Ishikawa (cell line): ENCODE results near the gene ATG7.

Experiments used
- CEBPB ChIP-seq: IDR thresholded peaks from 2 replicates; pipeline ENCODE4 v1.6.1; 2012
- CREB1 ChIP-seq: IDR thresholded peaks from 2 replicates; pipeline ENCODE4 v1.6.1; 2012; ENCODE audit warnings: low read depth
- EGR1 ChIP-seq: IDR thresholded peaks from 2 replicates; pipeline ENCODE4 v1.6.1; 2012
- EP300 ChIP-seq: IDR thresholded peaks from 2 replicates; pipeline ENCODE4 v1.6.1; 2012; ENCODE audit warnings: borderline replicate concordance
- FOXM1 ChIP-seq: IDR thresholded peaks from 2 replicates; pipeline ENCODE4 v1.6.1; 2012; ENCODE audit warnings: low read depth, borderline replicate concordance
- NFIC ChIP-seq: IDR thresholded peaks from 2 replicates; pipeline ENCODE4 v1.6.1; 2012
- RAD21 ChIP-seq: IDR thresholded peaks from 2 replicates; pipeline ENCODE4 v1.6.1; 2012; ENCODE audit warnings: low read depth
- TAF1 ChIP-seq: IDR thresholded peaks from 2 replicates; pipeline ENCODE4 v1.6.1; 2012; ENCODE audit warnings: low read depth, mild to moderate bottlenecking
- TCF12 ChIP-seq: IDR thresholded peaks from 2 replicates; pipeline ENCODE4 v1.6.1; 2012; ENCODE audit warnings: low read depth
- TEAD4 ChIP-seq: IDR thresholded peaks from 2 replicates; pipeline ENCODE4 v1.6.1; 2012
- YY1 ChIP-seq: IDR thresholded peaks from 2 replicates; pipeline ENCODE4 v1.6.1; 2012; ENCODE audit warnings: low read depth
- ZBTB7A ChIP-seq: IDR thresholded peaks from 2 replicates; pipeline ENCODE4 v1.6.1; 2012; ENCODE audit warnings: low read depth
- TF ChIP-seq, protein P1 (sequence below): IDR thresholded peaks from 2 replicates; pipeline ENCODE4 v1.6.1; 2012
- TF ChIP-seq, protein P2 (sequence below): IDR thresholded peaks from 2 replicates; pipeline ENCODE4 v1.6.1; 2012; ENCODE audit warnings: low read depth, mild to moderate bottlenecking
- TF ChIP-seq, protein P3 (sequence below): IDR thresholded peaks from 2 replicates; pipeline ENCODE4 v1.6.1; 2012

Gene ATG7

DNA sequence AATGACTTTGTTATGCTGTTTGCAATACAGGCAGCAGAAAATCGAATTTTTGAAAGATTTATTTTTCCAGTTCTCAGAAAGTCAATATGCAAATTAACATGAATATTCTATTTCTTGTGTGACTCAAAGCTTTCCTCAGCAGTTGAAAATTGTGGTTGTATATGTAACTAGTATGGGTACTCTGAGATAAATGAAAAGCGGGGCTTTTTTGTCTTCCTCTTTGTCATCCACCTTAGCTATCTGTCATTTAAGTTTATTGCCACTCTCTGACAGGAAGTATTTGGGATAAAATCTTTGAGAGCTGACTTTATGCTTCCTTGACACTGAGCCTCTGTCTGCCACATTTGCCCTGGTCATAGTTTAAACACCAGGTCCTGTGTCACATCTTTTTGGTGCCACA is 91.5 kb downstream of the ATG7 start:
- TF ChIP-seq ZBTB7A (no peak), NFIC (no peak), EP300 (no peak), TAF1 (no peak), CREB1 (no peak), RAD21 (no peak)

DNA sequence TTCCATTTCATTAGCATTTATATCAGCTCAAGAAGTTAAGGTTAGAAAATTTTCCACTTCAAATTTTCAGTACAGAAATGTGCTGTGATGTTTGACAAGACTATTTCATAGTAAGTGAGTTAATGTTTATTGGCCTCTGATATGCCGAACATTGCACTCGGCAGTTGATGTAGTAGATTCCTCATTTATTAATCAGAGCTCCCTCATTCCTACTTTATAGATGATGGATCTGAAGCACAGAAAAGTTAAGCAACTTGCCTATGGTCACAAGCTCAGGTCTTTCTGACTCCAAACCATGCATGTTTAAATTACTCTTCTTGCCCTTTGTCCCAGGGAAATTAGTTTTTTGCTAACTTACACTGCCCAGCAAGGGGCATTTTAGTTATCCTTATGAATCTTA is 92.0 kb downstream of the ATG7 start:
- TF ChIP-seq CREB1 (no peak), NFIC (no peak), YY1 (no peak), CEBPB (no peak), FOXM1 (no peak), EGR1 (no peak), TAF1 (no peak), TEAD4 (no peak), EP300 (no peak), ZBTB7A (no peak), TCF12 (no peak), RAD21 (no peak)
- TF ChIP-seq, protein P1, sequence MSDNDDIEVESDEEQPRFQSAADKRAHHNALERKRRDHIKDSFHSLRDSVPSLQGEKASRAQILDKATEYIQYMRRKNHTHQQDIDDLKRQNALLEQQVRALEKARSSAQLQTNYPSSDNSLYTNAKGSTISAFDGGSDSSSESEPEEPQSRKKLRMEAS, result no peak
- TF ChIP-seq, protein P2, sequence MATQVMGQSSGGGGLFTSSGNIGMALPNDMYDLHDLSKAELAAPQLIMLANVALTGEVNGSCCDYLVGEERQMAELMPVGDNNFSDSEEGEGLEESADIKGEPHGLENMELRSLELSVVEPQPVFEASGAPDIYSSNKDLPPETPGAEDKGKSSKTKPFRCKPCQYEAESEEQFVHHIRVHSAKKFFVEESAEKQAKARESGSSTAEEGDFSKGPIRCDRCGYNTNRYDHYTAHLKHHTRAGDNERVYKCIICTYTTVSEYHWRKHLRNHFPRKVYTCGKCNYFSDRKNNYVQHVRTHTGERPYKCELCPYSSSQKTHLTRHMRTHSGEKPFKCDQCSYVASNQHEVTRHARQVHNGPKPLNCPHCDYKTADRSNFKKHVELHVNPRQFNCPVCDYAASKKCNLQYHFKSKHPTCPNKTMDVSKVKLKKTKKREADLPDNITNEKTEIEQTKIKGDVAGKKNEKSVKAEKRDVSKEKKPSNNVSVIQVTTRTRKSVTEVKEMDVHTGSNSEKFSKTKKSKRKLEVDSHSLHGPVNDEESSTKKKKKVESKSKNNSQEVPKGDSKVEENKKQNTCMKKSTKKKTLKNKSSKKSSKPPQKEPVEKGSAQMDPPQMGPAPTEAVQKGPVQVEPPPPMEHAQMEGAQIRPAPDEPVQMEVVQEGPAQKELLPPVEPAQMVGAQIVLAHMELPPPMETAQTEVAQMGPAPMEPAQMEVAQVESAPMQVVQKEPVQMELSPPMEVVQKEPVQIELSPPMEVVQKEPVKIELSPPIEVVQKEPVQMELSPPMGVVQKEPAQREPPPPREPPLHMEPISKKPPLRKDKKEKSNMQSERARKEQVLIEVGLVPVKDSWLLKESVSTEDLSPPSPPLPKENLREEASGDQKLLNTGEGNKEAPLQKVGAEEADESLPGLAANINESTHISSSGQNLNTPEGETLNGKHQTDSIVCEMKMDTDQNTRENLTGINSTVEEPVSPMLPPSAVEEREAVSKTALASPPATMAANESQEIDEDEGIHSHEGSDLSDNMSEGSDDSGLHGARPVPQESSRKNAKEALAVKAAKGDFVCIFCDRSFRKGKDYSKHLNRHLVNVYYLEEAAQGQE, result no peak
- TF ChIP-seq, protein P3, sequence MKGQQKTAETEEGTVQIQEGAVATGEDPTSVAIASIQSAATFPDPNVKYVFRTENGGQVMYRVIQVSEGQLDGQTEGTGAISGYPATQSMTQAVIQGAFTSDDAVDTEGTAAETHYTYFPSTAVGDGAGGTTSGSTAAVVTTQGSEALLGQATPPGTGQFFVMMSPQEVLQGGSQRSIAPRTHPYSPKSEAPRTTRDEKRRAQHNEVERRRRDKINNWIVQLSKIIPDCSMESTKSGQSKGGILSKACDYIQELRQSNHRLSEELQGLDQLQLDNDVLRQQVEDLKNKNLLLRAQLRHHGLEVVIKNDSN, result no peak

DNA sequence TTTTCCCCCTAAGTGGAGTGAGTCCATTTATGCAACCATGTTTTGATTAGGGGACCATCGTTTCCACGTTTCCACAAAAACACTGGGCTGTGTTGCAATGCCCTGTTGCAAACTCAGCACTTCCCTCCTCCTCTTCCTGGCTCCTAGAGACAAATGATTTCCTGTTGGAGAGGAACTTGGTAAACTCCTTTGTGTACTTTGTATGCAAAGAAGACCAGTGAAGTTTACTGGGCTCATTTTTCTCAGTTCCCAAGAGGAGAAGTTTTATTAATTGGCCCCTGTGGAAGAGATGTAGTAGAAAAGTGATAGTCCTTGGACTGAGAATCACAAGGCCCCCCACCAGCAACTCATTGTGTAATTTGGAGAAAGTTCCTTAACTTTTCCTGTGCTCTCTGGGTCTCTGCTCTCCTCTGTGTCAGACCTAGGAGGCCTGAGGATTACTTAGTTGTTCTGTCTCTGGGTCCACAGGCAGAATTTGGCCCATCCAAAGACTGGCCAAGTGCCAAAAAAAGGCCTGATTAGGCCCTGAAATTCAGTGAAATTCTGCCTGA is 95.0 kb downstream of the ATG7 start:
- TF ChIP-seq TEAD4 (no peak), YY1 (no peak), NFIC (no peak), CREB1 (no peak), TCF12 (no peak), TAF1 (no peak), EP300 (no peak), FOXM1 (no peak), CEBPB (no peak), EGR1 (no peak), RAD21 (no peak), ZBTB7A (no peak)
- TF ChIP-seq, protein P3, result no peak
- TF ChIP-seq, protein P2, result no peak
- TF ChIP-seq, protein P1, result no peak

DNA sequence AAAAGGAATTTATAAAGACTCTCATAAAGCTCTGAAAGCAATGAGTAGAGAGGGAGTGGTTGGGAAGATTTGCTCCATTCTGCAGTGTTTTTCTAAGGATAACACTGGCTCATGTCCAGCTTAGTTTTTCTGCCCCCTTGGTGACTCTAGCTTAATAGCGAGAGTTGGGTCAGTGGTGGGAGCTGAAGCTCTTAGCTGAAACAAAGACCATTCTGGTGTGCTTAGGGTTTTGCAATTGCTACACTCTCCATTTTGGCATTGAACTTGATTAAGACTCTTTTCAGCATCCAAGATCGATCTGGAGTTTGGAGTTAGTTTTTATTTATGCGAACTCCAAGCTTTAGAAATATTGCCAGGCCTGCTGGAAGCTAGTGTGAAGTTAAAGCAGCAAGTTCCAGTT is 98.0 kb downstream of the ATG7 start:
- TF ChIP-seq TEAD4 (no peak), RAD21 (no peak), TCF12 (no peak), CEBPB (no peak), NFIC (no peak), YY1 (no peak), FOXM1 (no peak), EGR1 (no peak)
- TF ChIP-seq, protein P2, result no peak
- TF ChIP-seq, protein P1, result no peak
